SH-SY5Y (cell line): ENCODE data around the gene NCOA1.

Experiments
- GATA2 ChIP-seq: IDR thresholded peaks from 2 replicates; pipeline ENCODE4 v1.6.1; 2011; ENCODE audit warnings: mild to moderate bottlenecking, low read depth, low read length
- GATA3 ChIP-seq: IDR thresholded peaks from 2 replicates; pipeline ENCODE4 v1.6.1; 2011; ENCODE audit warnings: low read depth, mild to moderate bottlenecking, low read length, moderate library complexity

DNA sequence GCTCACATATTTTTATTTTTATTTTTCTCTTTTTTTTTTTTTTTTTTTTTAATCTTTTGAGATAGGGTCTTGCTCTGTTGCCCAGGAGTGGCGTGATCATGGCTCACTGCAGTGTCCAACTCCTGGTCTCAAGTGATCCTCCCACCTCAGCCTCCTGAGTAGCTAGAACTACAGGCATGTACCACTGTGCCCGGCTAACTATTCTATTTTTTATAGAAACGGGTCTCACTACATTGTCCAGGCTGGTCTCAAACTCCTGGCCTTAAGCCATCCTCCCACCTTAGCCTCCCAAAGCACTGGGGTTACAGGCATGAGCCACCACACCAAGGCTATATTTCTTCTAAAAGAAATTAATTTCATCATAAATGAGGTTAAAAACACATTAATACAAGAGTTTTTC, 256.2 kb downstream of the NCOA1 start:
- TF ChIP-seq GATA3: no peak
- no peak for TF ChIP-seq GATA2
